ENCODE data around the gene SOX8.

DNA sequence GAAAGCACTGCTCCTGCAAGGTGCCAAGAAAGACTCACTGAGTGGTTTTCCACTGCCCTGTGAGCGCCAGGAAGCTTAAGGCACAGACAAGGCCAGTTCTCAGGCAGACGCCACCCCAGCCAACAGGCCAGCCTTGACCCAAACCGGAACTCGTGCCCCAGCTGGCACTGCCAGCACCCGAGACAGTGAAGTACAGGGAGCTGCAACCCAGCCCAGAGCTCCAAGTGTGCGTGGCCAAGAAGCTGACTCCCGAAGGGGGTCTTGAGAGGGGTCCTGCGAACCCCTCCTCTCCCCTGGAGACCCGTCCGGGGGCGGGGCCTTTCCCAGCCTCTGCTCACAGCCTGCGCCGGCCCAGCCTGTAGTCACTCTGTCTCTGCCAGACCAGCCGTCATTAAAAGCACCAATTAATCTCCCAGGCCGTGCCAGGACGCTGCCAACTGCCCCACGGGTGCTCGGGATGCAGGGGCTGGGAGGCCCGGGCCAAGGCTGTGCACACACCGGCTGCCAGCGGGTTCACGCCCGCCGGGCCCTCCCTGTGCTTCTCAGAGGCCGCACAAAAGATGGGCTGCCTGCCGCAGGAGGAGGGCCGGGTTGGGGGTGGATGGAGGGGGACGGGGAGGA lies 4.4 kb upstream of the SOX8 start:
- TF ChIP-seq, protein P1, sequence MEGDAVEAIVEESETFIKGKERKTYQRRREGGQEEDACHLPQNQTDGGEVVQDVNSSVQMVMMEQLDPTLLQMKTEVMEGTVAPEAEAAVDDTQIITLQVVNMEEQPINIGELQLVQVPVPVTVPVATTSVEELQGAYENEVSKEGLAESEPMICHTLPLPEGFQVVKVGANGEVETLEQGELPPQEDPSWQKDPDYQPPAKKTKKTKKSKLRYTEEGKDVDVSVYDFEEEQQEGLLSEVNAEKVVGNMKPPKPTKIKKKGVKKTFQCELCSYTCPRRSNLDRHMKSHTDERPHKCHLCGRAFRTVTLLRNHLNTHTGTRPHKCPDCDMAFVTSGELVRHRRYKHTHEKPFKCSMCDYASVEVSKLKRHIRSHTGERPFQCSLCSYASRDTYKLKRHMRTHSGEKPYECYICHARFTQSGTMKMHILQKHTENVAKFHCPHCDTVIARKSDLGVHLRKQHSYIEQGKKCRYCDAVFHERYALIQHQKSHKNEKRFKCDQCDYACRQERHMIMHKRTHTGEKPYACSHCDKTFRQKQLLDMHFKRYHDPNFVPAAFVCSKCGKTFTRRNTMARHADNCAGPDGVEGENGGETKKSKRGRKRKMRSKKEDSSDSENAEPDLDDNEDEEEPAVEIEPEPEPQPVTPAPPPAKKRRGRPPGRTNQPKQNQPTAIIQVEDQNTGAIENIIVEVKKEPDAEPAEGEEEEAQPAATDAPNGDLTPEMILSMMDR (IDR thresholded peaks at IDR 0.05 in 2 of 3, conservative IDR thresholded peaks at IDR 0.05 in 1 of 3; ENCODE audit: borderline replicate concordance in 1 of 3, insufficient read depth in 1 of 3, low read depth in 2 of 3, low read length in 2 of 3): no peak
- TF ChIP-seq POLR2A (IDR thresholded peaks at IDR 0.05; ENCODE audit: borderline replicate concordance, extremely low read depth, insufficient read depth, insufficient read length) (no peak), POLR2AphosphoS5 (IDR thresholded peaks at IDR 0.05; ENCODE audit: low read depth, low read length) (no peak), YY1 (IDR thresholded peaks at IDR 0.05; ENCODE audit: extremely low read depth, insufficient replicate concordance, low read depth, low read length) (no peak), FOSL1 (IDR thresholded peaks at IDR 0.05; ENCODE audit: low read depth) (no peak), SRF (IDR thresholded peaks at IDR 0.05; ENCODE audit: low read depth) (no peak), EZH2 (IDR thresholded peaks at IDR 0.05) (no peak), CEBPB (IDR thresholded peaks at IDR 0.05; ENCODE audit: low read depth) (no peak), RAD21 (IDR thresholded peaks at IDR 0.05; ENCODE audit: low read depth) (no peak), REST (IDR thresholded peaks at IDR 0.05; ENCODE audit: low read depth) (no peak), ATF3 (IDR thresholded peaks at IDR 0.05) (no peak), ZFX (IDR thresholded peaks at IDR 0.05) (no peak), MAX (IDR thresholded peaks at IDR 0.05) (no peak)
- TF ChIP-seq, protein P2, sequence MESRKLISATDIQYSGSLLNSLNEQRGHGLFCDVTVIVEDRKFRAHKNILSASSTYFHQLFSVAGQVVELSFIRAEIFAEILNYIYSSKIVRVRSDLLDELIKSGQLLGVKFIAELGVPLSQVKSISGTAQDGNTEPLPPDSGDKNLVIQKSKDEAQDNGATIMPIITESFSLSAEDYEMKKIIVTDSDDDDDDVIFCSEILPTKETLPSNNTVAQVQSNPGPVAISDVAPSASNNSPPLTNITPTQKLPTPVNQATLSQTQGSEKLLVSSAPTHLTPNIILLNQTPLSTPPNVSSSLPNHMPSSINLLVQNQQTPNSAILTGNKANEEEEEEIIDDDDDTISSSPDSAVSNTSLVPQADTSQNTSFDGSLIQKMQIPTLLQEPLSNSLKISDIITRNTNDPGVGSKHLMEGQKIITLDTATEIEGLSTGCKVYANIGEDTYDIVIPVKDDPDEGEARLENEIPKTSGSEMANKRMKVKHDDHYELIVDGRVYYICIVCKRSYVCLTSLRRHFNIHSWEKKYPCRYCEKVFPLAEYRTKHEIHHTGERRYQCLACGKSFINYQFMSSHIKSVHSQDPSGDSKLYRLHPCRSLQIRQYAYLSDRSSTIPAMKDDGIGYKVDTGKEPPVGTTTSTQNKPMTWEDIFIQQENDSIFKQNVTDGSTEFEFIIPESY (IDR thresholded peaks at IDR 0.05; ENCODE audit: extremely low read depth, insufficient replicate concordance, low read length): no peak
